ENCODE measurements around the gene KIAA1755. TPM values are rescaled to one million over a fixed set of nuclear protein-coding genes. Genes with fewer than 3 reads are reported as not detected.

Gene KIAA1755
- total and polyA plus RNA-seq, 9 of the 15 experiments (the other 6 are each of a cell fraction or from before 2014, with no cell fraction given): not detected

DNA sequence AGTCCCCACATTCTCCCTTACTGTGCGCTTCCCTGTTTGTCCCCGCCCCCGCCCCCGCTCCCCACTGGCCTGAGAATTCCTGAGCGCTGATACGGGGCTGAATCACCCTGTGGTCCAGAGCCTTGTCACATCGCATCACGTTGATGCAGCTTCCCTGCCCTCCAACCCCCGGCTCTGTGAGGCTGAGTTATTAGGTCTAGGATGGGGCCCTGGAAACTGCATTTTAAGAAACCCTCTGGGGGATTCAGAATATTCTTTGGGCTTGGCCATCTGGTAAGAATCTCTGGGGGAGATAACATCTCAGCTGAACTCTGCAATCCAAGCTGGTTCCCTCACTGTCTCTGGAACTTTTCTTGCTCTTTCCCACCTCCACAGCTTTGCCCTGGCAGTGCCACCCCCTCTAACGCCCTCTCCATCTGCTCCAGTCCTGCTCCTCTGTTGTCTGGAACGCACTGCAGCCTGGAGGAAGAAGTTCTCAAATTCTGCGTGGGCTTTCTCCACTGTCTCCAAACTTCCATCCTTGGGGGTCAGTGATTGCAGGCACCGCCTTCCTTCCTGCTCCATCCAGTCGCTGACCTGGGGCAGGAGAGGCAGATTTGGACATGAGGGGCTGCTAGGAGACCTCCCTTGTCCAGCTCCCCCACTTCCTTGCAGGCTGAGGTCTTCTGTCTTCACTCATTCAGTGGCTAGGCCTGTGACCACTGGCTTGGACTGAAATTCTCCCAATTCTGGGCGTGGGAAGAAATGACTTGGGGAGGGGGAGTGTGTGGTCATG is 42.6 kb downstream of the KIAA1755 start (continued):
- TF ChIP-seq ZNF143 (CRISPR knock-in tag; IDR thresholded peaks at IDR 0.05): no peak
- TF ChIP-seq, protein P1, sequence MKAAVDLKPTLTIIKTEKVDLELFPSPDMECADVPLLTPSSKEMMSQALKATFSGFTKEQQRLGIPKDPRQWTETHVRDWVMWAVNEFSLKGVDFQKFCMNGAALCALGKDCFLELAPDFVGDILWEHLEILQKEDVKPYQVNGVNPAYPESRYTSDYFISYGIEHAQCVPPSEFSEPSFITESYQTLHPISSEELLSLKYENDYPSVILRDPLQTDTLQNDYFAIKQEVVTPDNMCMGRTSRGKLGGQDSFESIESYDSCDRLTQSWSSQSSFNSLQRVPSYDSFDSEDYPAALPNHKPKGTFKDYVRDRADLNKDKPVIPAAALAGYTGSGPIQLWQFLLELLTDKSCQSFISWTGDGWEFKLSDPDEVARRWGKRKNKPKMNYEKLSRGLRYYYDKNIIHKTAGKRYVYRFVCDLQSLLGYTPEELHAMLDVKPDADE (conservative IDR thresholded peaks at IDR 0.05; ENCODE audit: control insufficient read depth, low read depth, low read length): no peak
- TF ChIP-seq, protein P2, sequence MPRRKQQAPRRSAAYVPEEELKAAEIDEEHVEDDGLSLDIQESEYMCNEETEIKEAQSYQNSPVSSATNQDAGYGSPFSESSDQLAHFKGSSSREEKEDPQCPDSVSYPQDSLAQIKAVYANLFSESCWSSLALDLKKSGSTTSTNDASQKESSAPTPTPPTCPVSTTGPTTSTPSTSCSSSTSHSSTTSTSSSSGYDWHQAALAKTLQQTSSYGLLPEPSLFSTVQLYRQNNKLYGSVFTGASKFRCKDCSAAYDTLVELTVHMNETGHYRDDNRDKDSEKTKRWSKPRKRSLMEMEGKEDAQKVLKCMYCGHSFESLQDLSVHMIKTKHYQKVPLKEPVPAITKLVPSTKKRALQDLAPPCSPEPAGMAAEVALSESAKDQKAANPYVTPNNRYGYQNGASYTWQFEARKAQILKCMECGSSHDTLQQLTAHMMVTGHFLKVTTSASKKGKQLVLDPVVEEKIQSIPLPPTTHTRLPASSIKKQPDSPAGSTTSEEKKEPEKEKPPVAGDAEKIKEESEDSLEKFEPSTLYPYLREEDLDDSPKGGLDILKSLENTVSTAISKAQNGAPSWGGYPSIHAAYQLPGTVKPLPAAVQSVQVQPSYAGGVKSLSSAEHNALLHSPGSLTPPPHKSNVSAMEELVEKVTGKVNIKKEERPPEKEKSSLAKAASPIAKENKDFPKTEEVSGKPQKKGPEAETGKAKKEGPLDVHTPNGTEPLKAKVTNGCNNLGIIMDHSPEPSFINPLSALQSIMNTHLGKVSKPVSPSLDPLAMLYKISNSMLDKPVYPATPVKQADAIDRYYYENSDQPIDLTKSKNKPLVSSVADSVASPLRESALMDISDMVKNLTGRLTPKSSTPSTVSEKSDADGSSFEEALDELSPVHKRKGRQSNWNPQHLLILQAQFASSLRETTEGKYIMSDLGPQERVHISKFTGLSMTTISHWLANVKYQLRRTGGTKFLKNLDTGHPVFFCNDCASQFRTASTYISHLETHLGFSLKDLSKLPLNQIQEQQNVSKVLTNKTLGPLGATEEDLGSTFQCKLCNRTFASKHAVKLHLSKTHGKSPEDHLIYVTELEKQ (CRISPR knock-in tag; IDR thresholded peaks at IDR 0.05): no peak
- TF ChIP-seq, protein P3, sequence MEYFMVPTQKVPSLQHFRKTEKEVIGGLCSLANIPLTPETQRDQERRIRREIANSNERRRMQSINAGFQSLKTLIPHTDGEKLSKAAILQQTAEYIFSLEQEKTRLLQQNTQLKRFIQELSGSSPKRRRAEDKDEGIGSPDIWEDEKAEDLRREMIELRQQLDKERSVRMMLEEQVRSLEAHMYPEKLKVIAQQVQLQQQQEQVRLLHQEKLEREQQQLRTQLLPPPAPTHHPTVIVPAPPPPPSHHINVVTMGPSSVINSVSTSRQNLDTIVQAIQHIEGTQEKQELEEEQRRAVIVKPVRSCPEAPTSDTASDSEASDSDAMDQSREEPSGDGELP (CRISPR knock-in tag; IDR thresholded peaks at IDR 0.05; ENCODE audit: borderline replicate concordance): no peak
- TF ChIP-seq CGGBP1 (CRISPR knock-in tag; IDR thresholded peaks at IDR 0.05): no peak
- peak in 1 of 2 experiments; percentile 45; a peak in 1 of 4 replicates for TF ChIP-seq RCOR1 (IDR thresholded peaks at IDR 0.05; ENCODE audit: borderline replicate concordance in 1 of 2, low read depth in 2 of 2, low read length in 2 of 2)
- no peak for TF ChIP-seq ZNF217 (CRISPR knock-in tag; IDR thresholded peaks at IDR 0.05)
- TF ChIP-seq NFE2 (IDR thresholded peaks at IDR 0.05; ENCODE audit: low read depth): no peak
- TF ChIP-seq NFIX (CRISPR knock-in tag; IDR thresholded peaks at IDR 0.05; ENCODE audit: low read depth): no peak
- no peak for TF ChIP-seq HMG20B (CRISPR knock-in tag; IDR thresholded peaks at IDR 0.05)
- no peak for TF ChIP-seq ZNF3 (CRISPR knock-in tag; IDR thresholded peaks at IDR 0.05)
- no peak for TF ChIP-seq JUNB (CRISPR knock-in tag; conservative IDR thresholded peaks at IDR 0.05)
- 0 out of 2 replicates have a peak, but pooled peaks have one; percentile 17 for TF ChIP-seq VEZF1 (CRISPR knock-in tag; IDR thresholded peaks at IDR 0.05)

All from K562 (cell line).